Calu3 (cell line): Measurements from ENCODE around the gene IFRD2. TPM values are rescaled to one million over a fixed set of nuclear protein-coding genes. Genes with fewer than 3 reads are reported as not detected.

Experiments used
- BruUV-seq: library from RNA; stranded (reverse); fragments of 400-500 nt; replicated peaks from 2 replicates; lab custom pipeline; 2021; lab: Mats Ljungman, UMichigan
- CTCF ChIA-PET: fragments of 300-600 bp; sonication (Branson Sonifier 250); formaldehyde crosslinking; loops from one replicate; lab custom pipeline; 2022; ENCODE audit warnings: antibody characterized with exemption; lab: Charles Lee
- DNase-seq: peaks from one replicate; pipeline ENCODE4 v3.0.0; 2022
- H3K27ac Mint-ChIP-seq: one replicate; pipeline ENCODE4 v1.8.0; 2022; ENCODE audit warnings: mixed read lengths; ENCODE audit not compliant: unreplicated experiment
- H3K27me3 Mint-ChIP-seq: one replicate; pipeline ENCODE4 v1.8.0; 2022; ENCODE audit warnings: mixed read lengths; ENCODE audit not compliant: unreplicated experiment
- H3K36me3 Mint-ChIP-seq: one replicate; pipeline ENCODE4 v1.8.0; 2022; ENCODE audit warnings: mild to moderate bottlenecking, moderate library complexity, mixed read lengths; ENCODE audit not compliant: insufficient read depth, unreplicated experiment
- H3K4me1 Mint-ChIP-seq: one replicate; pipeline ENCODE4 v1.8.0; 2022; ENCODE audit warnings: mild to moderate bottlenecking, low read depth, mixed read lengths; ENCODE audit not compliant: unreplicated experiment
- H3K4me3 Mint-ChIP-seq: one replicate; pipeline ENCODE4 v1.8.0; 2022; ENCODE audit warnings: mild to moderate bottlenecking, low read depth, moderate library complexity, mixed read lengths; ENCODE audit not compliant: unreplicated experiment
- H3K9me3 Mint-ChIP-seq: one replicate; pipeline ENCODE4 v1.8.0; 2022; ENCODE audit warnings: low read depth, mixed read lengths; ENCODE audit not compliant: unreplicated experiment
- CTCF ChIP-seq: fragments of 200-600 bp; IDR thresholded peaks from one replicate; pipeline ENCODE4 v1.8.0; 2022; ENCODE audit warnings: antibody characterized with exemption; ENCODE audit not compliant: unreplicated experiment
- intact Hi-C: fragments of 100-400 bp; cut with micrococcal nuclease; formaldehyde crosslinking; loops from one replicate; pipeline ENCODE4 v1.10.0; 2022; ENCODE audit not compliant: unreplicated experiment
- total RNA-seq: library from RNA; stranded (reverse); gene quantifications from 2 replicates; pipeline ENCODE4 v1.2.3, GENCODE V29; 2022

The IFRD2 gene
- total RNA-seq, 1 experiment from 2014 or later = 121 TPM

- no peak for TF ChIP-seq CTCF
- H3K36me3 Mint-ChIP-seq = peaks cover 47% of the 10 kb centered on the region
- CTCF ChIA-PET = interaction anchor here (0.5 kb wide), 1 partner anchor 178 kb away, joined by 3 read pairs; no protein-coding TSS in a partner anchor
- peak overlapping the region; percentile 50 for H3K27ac Mint-ChIP-seq
- no peak overlapping the region for H3K4me3 Mint-ChIP-seq
- no peaks in the 10 kb centered on the region for H3K9me3 Mint-ChIP-seq
- no TSS peak for BruUV-seq
- DNase-seq = no peak
- intact Hi-C loops = no loop called here
- peaks cover 26% of the 10 kb centered on the region for H3K4me1 Mint-ChIP-seq
- no peaks in the 10 kb centered on the region for H3K27me3 Mint-ChIP-seq
Measured at GRCh38 chr3:50261505-50261904, 30.7 kb downstream of the IFRD2 start.

- no peak for DNase-seq
- CTCF ChIA-PET = interaction anchor here (0.5 kb wide), 1 partner anchor 178 kb away, joined by 3 read pairs; no protein-coding TSS in a partner anchor
- Mint-ChIP-seq H3K4me3 (no peak overlapping the region), H3K4me1 (peaks cover 24% of the 10 kb centered on the region), H3K27me3 (no peaks in the 10 kb centered on the region), H3K27ac (peak overlapping the region; percentile 50), H3K9me3 (no peaks in the 10 kb centered on the region), H3K36me3 (peaks cover 49% of the 10 kb centered on the region)
- TF ChIP-seq CTCF = no peak
- BruUV-seq = no TSS peak
- intact Hi-C loops = no loop called here
Measured at GRCh38 chr3:50260942-50261441, 31.2 kb downstream of the IFRD2 start.

GRCh38 chr3:50260027-50260941 lies 31.9 kb downstream of the IFRD2 start:
- intact Hi-C loops = no loop called here
- CTCF ChIA-PET = interaction anchor here (0.5 to 1.2 kb wide), 11 partner anchors 9 to 222 kb away, joined by 3 to 14 read pairs (median 5); partner anchors contain the start of genes GNAI2, HYAL3, NAA80 and SEMA3B
- H3K9me3 Mint-ChIP-seq = no peaks in the 10 kb centered on the region
- H3K27me3 Mint-ChIP-seq = no peaks in the 10 kb centered on the region
- peak; percentile 96 for DNase-seq
- H3K4me1 Mint-ChIP-seq = peaks cover 17% of the 10 kb centered on the region
- TSS peak; percentile 26 for BruUV-seq
- peak overlapping the region; percentile 77 for H3K27ac Mint-ChIP-seq
- H3K36me3 Mint-ChIP-seq = peaks cover 45% of the 10 kb centered on the region
- peak; percentile 94 for TF ChIP-seq CTCF
- peak overlapping the region; percentile 54 for H3K4me3 Mint-ChIP-seq

DNA sequence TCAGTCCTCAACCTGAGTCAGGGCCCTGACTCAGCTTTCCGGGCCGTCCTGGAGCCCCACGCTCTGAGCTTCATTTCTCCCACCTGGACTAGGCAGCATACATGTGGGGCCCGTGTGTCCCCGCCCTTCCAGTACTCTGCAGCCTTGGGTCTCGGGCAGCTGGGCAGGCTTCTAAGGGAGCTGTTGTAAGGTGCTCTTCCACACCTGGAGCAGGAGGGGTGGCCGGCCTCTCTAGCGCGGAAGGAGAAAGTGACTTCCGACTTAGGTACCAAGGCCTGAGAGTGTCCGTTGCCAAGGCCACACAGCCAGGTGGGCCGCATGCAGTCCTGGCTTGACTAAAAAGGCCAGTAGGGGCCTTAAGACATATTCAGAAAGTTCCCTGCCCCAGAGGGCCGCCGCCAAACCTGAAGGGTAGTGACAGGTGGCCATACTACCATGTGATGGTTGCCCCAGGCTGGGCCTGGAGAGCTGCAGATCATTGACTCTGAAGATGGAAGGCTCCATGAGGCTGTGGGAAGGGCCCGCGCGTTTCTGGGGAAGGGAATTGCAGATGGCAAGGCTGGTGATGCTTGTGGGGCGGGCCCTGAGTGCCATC lies 32.7 kb downstream of the IFRD2 start:
- CTCF ChIA-PET = interaction anchor here (0.6 to 1.2 kb wide), 11 partner anchors 10 to 222 kb away, joined by 3 to 14 read pairs (median 5); partner anchors contain the start of genes GNAI2, HYAL3, NAA80 and SEMA3B
- Mint-ChIP-seq H3K4me3 (peak overlapping the region; percentile 54), H3K4me1 (peaks cover 9% of the 10 kb centered on the region), H3K9me3 (no peaks in the 10 kb centered on the region), H3K27ac (peak overlapping the region; percentile 77), H3K27me3 (no peaks in the 10 kb centered on the region), H3K36me3 (peaks cover 48% of the 10 kb centered on the region)
- intact Hi-C loops = no loop called here
- DNase-seq = no peak
- BruUV-seq = no TSS peak
- no peak for TF ChIP-seq CTCF
